Activated CD4-positive, alpha-beta T cell treated with anti-CD3 and anti-CD28 coated beads for 36 hours (primary cell): ENCODE measurements around the gene OR2C1. TPM values are rescaled to one million over a fixed set of nuclear protein-coding genes. Genes with fewer than 3 reads are reported as not detected.
A peak's percentile ranks its signal among the peaks of the same experiment; 100 is the strongest.

Experiments used
- ATAC-seq: fragments of 200-7000 bp; cut with Tn5 transposase; one replicate; pipeline ENCODE4 v1.10.0; 2021; ENCODE audit warnings: mild to moderate bottlenecking, moderate library complexity
- CTCF ChIA-PET: fragments of 350-600 bp; sonication (Branson Sonifier 250); formaldehyde crosslinking; loops from one replicate; lab custom pipeline; 2021; ENCODE audit warnings: antibody characterized with exemption; lab: Charles Lee
- POLR2A ChIA-PET: fragments of 350-600 bp; sonication (Branson Sonifier 250); formaldehyde crosslinking; loops from one replicate; lab custom pipeline; 2021; ENCODE audit warnings: antibody characterized with exemption, inconsistent platforms; lab: Charles Lee
- DNase-seq: peaks from one replicate; pipeline ENCODE4 v3.0.0-alpha.2; 2020
- H3K27ac Mint-ChIP-seq: one replicate; pipeline ENCODE4 v1.8.0; 2021; ENCODE audit warnings: mixed read lengths
- H3K27me3 Mint-ChIP-seq: one replicate; pipeline ENCODE4 v1.8.0; 2021; ENCODE audit warnings: mixed read lengths
- H3K36me3 Mint-ChIP-seq: one replicate; pipeline ENCODE4 v1.8.0; 2021; ENCODE audit warnings: low read depth, mixed read lengths
- H3K4me1 Mint-ChIP-seq: one replicate; pipeline ENCODE4 v1.8.0; 2021; ENCODE audit warnings: mixed read lengths
- H3K4me3 Mint-ChIP-seq: one replicate; pipeline ENCODE4 v1.8.0; 2021; ENCODE audit warnings: mild to moderate bottlenecking, moderate library complexity, mixed read lengths
- H3K9me3 Mint-ChIP-seq: one replicate; pipeline ENCODE4 v1.8.0; 2021; ENCODE audit warnings: low read depth, mixed read lengths
- intact Hi-C, 2 experiments: fragments of 100-400 bp; cut with DNase I in 1 of 2; cut with micrococcal nuclease in 1 of 2; formaldehyde crosslinking; loops; one replicate each; pipeline versions ENCODE4 v1.14.2 to v1.15.1; 2022 to 2024; cut with DNase I, micrococcal nuclease
- total RNA-seq, 2 experiments: library from RNA; stranded (reverse); gene quantifications; one replicate each; pipeline ENCODE4 v1.2.3, GENCODE V29; 2021

Gene OR2C1
- total RNA-seq, 2 experiments from 2014 or later: not detected

DNA sequence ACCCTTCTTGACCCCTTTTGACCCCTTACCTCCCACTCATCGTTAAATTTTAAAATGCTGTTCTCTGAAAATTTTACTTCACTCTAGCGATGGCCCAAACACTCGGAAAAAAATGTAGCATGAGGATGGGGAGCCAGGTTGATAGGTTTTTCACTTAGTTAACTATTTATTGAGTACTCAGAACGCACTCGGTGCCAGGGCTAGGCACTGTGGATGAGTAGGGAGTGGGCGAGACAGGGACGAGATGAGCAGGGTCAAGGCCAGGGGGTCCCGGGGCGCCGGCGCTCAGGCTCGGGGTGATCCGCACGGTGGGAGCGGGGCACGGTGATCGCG, 44.7 kb downstream of the OR2C1 start:
- H3K36me3 Mint-ChIP-seq: peaks cover 63% of the 10 kb centered on the region
- peaks cover 24% of the 10 kb centered on the region for H3K9me3 Mint-ChIP-seq
- peak overlapping the region; percentile 83 for H3K27ac Mint-ChIP-seq
- H3K4me1 Mint-ChIP-seq: peaks cover 50% of the 10 kb centered on the region
- POLR2A ChIA-PET: interaction anchor here (0.7 to 2.3 kb wide), 4 partner anchors 43 to 137 kb away, joined by 3 to 8 read pairs (median 6); partner anchors contain the start of genes NAA60 and ZNF597
- ATAC-seq: peak; percentile 23
- DNase-seq: no peak
- no peaks in the 10 kb centered on the region for H3K27me3 Mint-ChIP-seq
- intact Hi-C loops: loop anchor here (1.0 to 5.0 kb wide), 2 partner anchors 57 to 211 kb away; partner anchors contain the start of gene SLX4 (in 1 of the 2)
- peak overlapping the region; percentile 91 for H3K4me3 Mint-ChIP-seq
- CTCF ChIA-PET: interaction anchor here (0.9 to 1.4 kb wide), 6 partner anchors 8 to 250 kb away, joined by 3 to 6 read pairs (median 4); partner anchors contain the start of genes NAA60 and ZNF597

DNA sequence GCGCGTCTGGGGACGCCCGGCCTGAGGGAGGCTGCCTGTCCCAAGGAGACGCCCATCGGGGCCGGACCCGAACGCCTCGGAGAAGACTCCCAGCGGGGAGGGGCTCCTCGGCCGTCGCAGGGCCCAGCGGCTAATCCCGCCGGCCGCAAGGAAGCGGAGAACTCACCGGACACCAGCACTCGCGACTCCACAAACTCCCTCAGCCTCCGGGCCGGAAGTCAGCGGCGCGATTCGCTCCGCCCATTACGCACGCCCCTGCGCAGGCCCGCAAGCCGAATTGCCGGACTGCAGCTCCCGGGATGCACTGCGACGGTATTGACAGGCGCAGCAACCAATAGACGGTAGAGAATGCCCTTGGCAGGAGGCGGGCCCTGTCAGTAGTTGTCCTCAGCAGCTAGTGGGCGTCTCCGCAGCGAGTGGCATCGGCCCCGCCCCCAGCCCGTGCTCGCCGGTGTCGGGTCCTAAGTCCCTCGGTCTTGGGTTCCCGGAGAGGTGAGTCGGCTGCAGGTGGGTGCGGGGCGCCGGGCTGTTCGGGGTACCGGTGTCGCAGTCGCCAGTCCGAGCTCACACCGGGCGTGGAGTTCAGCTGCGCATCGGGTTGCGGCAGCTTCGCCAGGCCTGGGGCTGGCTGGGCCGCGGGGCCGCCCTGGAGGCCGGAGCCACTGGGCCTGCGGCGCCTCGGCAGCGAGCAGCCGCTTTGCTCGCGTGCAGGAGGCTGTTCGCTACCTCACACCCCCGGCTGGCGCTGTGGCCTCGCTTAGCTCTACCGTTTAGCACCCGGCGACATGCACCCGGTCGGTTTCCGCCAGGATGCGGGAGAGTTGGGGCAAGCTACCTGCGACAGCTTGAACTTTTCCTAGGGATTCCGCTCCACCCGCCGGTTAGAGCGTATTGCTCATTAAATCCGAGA, 45.3 kb downstream of the OR2C1 start, which contains the start of the genes ZNF174 and ZSCAN32:
Gene ZNF174, plus strand, starts transcription at position 437 of the 910 bp plus-strand sequence. CDS start 790 bp downstream, outside the sequence.
Gene ZSCAN32, minus strand, starts transcription at position 226 of the 910 bp plus-strand sequence. CDS start 3,447 bp downstream, outside the sequence.
- POLR2A ChIA-PET: interaction anchor here (0.5 to 2.3 kb wide), 6 partner anchors 43 to 185 kb away, joined by 3 to 8 read pairs (median 5); partner anchors contain the start of genes NAA60 and ZNF597
- CTCF ChIA-PET: interaction anchor here (0.7 to 1.4 kb wide), 5 partner anchors 8 to 266 kb away, joined by 3 to 6 read pairs (median 3); partner anchors contain the start of genes NAA60, ZNF213 and ZNF597
- H3K4me1 Mint-ChIP-seq: peaks cover 49% of the 10 kb centered on the region

GRCh38 chr16:3401719-3402397, 46.2 kb downstream of the OR2C1 start:
- H3K4me3 Mint-ChIP-seq: peak overlapping the region; percentile 91
- H3K4me1 Mint-ChIP-seq: peaks cover 42% of the 10 kb centered on the region
- intact Hi-C loops: loop anchor here (1.0 to 5.0 kb wide), 11 partner anchors 37 to 278 kb away; partner anchors contain the start of genes ZNF263 (in 2 of the 2), CLUAP1 (in 1 of the 2), NAA60 (in 1 of the 2) and TIGD7 (in 1 of the 2)
- H3K36me3 Mint-ChIP-seq: peaks cover 63% of the 10 kb centered on the region
- ChIA-PET POLR2A (interaction anchor here (0.5 to 2.3 kb wide), 4 partner anchors 42 to 186 kb away, joined by 3 to 8 read pairs (median 4); partner anchors contain the start of genes NAA60 and ZNF597), CTCF (interaction anchor here (0.7 to 1.4 kb wide), 3 partner anchors 9 to 267 kb away, joined by 3 to 6 read pairs (median 4); partner anchors contain the start of genes NAA60, ZNF213 and ZNF597)
- peak; percentile 18 for DNase-seq
- peaks cover 26% of the 10 kb centered on the region for H3K9me3 Mint-ChIP-seq
- ATAC-seq: no peak
- peak overlapping the region; percentile 78 for H3K27ac Mint-ChIP-seq
- no peaks in the 10 kb centered on the region for H3K27me3 Mint-ChIP-seq

More for the DNA sequence above, 45.3 kb downstream of the OR2C1 start, which contains the start of the genes ZNF174 and ZSCAN32:
- ATAC-seq: peak; percentile 99
- peak; percentile 99 for DNase-seq
- Mint-ChIP-seq H3K4me3 (peak within 1 kb of the TSS; percentile 91), H3K36me3 (peaks cover 63% of the 10 kb centered on the region), H3K27ac (peak within 1 kb of the TSS; percentile 83), H3K27me3 (no peaks in the 10 kb centered on the region), H3K9me3 (peaks cover 26% of the 10 kb centered on the region)
- intact Hi-C loops: loop anchor here (1.0 to 5.0 kb wide), 12 partner anchors 36 to 277 kb away; partner anchors contain the start of genes ZNF263 (in 2 of the 2), CLUAP1 (in 1 of the 2), NAA60 (in 1 of the 2) and SLX4 (in 1 of the 2)

Other genes starting within 250 kb of the OR2C1 start
- under 1 TPM; 0.21 to 0.32 TPM for gene ZNF205, start 243.3 kb upstream of the OR2C1 start, total RNA-seq
- 1 to 10 TPM; 7.6 to 8.3 TPM for gene ZNF213, start 220.9 kb upstream of the OR2C1 start, total RNA-seq
- not detected for gene OR1F1, start 167.7 kb upstream of the OR2C1 start, total RNA-seq
- gene ZNF200, start 120.7 kb upstream of the OR2C1 start, total RNA-seq: 1 to 10 TPM; 8.3 to 9.0 TPM
- under 1 TPM; 0.09 to 0.14 TPM for gene MEFV, start 99.3 kb upstream of the OR2C1 start, total RNA-seq
- 10 to 100 TPM; 19.2 to 19.6 TPM for gene ZNF263, start 72.4 kb upstream of the OR2C1 start, total RNA-seq
- gene TIGD7, start 50.5 kb upstream of the OR2C1 start, total RNA-seq: 1 to 10 TPM; 2.9 TPM
- 10 to 100 TPM; 23.2 to 27.4 TPM for gene ZNF75A, start 50.4 kb upstream of the OR2C1 start, total RNA-seq
- gene ZSCAN32, start 45.1 kb downstream of the OR2C1 start, total RNA-seq: 10 to 100 TPM; 15.7 to 17.4 TPM
- gene ZNF174, start 45.3 kb downstream of the OR2C1 start, total RNA-seq: 1 to 10 TPM; 7.4 to 9.5 TPM
- gene ZNF597, start 87.6 kb downstream of the OR2C1 start, total RNA-seq: 1 to 10 TPM; 1.9 to 2.4 TPM
- gene NAA60, start 87.8 kb downstream of the OR2C1 start, total RNA-seq: 10 to 100 TPM; 25.9 to 38.9 TPM
- not detected for gene C16orf90, start 139.6 kb downstream of the OR2C1 start, total RNA-seq
- gene CLUAP1, start 145.1 kb downstream of the OR2C1 start, total RNA-seq: 10 to 100 TPM; 20.2 to 21.3 TPM
- gene NLRC3, start 221.5 kb downstream of the OR2C1 start, total RNA-seq: 10 to 100 TPM; 14.9 to 20.5 TPM